Measurements from ENCODE around the gene STK11IP.

DNA sequence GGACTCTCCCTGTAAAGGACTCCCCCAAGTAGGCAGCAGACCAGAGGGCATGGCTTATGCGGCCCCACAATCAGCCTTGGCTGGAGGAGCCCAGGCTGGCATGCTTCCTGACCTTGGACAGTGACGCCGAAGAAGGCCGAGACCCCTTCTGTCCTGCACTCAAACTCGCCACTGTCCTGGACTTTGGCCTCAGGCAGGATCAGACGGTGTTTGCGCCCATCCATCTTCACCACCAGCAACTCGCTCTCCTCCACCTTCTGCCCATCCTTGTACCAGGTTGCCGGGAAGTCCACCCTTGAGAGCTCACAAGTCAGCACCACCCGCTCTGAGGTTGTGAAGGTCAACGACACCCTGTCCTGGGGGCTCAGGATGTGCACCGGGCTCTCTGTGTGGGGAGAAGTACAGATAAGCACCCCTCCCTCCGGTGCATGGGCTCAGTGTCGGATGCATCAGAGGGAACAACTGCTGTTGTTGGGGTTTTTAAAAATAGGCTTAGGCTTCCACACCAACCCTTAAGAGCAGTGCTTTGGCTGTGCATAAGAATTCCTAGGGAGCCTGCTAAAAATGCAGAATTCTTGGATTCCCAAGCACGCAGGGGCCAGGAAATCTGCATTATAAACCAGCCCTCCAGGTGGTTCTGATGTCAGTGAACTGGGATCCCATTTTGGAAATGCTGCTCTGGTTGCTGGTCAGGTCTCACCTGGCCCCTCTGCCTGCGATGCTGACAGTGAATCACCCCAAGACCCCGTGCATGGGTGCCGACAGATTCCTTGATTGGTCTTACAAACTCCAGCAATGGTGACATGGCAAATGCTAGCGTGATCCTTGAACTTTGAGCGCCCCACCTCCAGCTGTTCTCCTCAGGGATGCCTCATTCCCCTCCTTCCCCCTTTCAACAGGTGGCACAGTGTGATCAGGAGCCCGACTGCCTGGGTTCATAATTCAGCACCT lies 32.3 kb upstream of the STK11IP start:
- TF ChIP-seq EZH2phosphoT487 (IDR thresholded peaks at IDR 0.05; ENCODE audit: low read depth) (no peak), CTCF (IDR thresholded peaks at IDR 0.05; ENCODE audit: low read depth, low read length) (no peak)
